GM21381 (cell line): ENCODE measurements around the gene PLD2.
"Not testable (repeated sequence)": the region's sequence is repeated elsewhere in the genome, so short reads cannot be mapped to it uniquely, and the experiment has no call there.

Source experiments
- ATAC-seq: cut with Tn5 transposase; IDR thresholded peaks from one replicate; pipeline ENCODE4 v1.9.1; 2021; ENCODE audit warnings: mild to moderate bottlenecking, moderate library complexity; ENCODE audit not compliant: unreplicated experiment

Gene PLD2

GRCh38 chr17:4856271-4856936 is 49.5 kb downstream of the PLD2 start:
- no peak for ATAC-seq

GRCh38 chr17:4856937-4857314 is 50.0 kb downstream of the PLD2 start:
- no peak for ATAC-seq

- not testable (repeated sequence) for ATAC-seq
These were observed 50.4 kb downstream of the PLD2 start for GRCh38 chr17:4857347-4857746.

- no peak for ATAC-seq
These were observed 51.3 kb downstream of the PLD2 start for GRCh38 chr17:4858068-4858881.

GRCh38 chr17:4858882-4859260 is 51.9 kb downstream of the PLD2 start:
- no peak for ATAC-seq

- no peak for ATAC-seq
These were observed 53.1 kb downstream of the PLD2 start for GRCh38 chr17:4859816-4860625.

GRCh38 chr17:4860651-4861050 is 53.7 kb downstream of the PLD2 start:
- no peak for ATAC-seq

- ATAC-seq = no peak
These were observed 54.1 kb downstream of the PLD2 start for GRCh38 chr17:4861052-4861451.

GRCh38 chr17:4862720-4863119 is 55.8 kb downstream of the PLD2 start:
- no peak for ATAC-seq

GRCh38 chr17:4863321-4863720 is 56.4 kb downstream of the PLD2 start:
- ATAC-seq = no peak

GRCh38 chr17:4867535-4867934 is 60.6 kb downstream of the PLD2 start:
- ATAC-seq = not testable (repeated sequence)

- not testable (repeated sequence) for ATAC-seq
These were observed 62.4 kb downstream of the PLD2 start for GRCh38 chr17:4869058-4869998.

GRCh38 chr17:4870855-4871254 is 63.9 kb downstream of the PLD2 start:
- ATAC-seq = no peak

GRCh38 chr17:4872786-4873185 is 65.8 kb downstream of the PLD2 start:
- no peak for ATAC-seq
